IPS DF 19.7 (cell line): ENCODE data around the gene PPIF.

Experiments
- DNase-seq: peaks from one replicate; pipeline ENCODE4 v3.0.0-alpha.2; 2013; ENCODE audit warnings: low read depth, low spot score

Gene PPIF

GRCh38 chr10:79386637-79387465 is 39.6 kb downstream of the PPIF start:
- no peak for DNase-seq

GRCh38 chr10:79387466-79387973 is 40.3 kb downstream of the PPIF start:
- no peak for DNase-seq

- DNase-seq, result no peak
Observed at GRCh38 chr10:79387974-79388850, 40.9 kb downstream of the PPIF start.

GRCh38 chr10:79390057-79390456 is 42.8 kb downstream of the PPIF start:
- no peak for DNase-seq

- no peak for DNase-seq
Observed at GRCh38 chr10:79390551-79391229, 43.4 kb downstream of the PPIF start.

- DNase-seq, result no peak
Observed at GRCh38 chr10:79391231-79392019, 44.2 kb downstream of the PPIF start.

GRCh38 chr10:79392020-79392398 is 44.7 kb downstream of the PPIF start:
- no peak for DNase-seq

GRCh38 chr10:79392506-79393176 is 45.4 kb downstream of the PPIF start:
- DNase-seq, result no peak

GRCh38 chr10:79393221-79393923 is 46.1 kb downstream of the PPIF start:
- no peak for DNase-seq

GRCh38 chr10:79393924-79394610 is 46.8 kb downstream of the PPIF start:
- DNase-seq, result no peak

GRCh38 chr10:79394664-79395063 is 47.4 kb downstream of the PPIF start:
- no peak for DNase-seq

- DNase-seq, result no peak
Observed at GRCh38 chr10:79396520-79396919, 49.3 kb downstream of the PPIF start.

- no peak for DNase-seq
Observed at GRCh38 chr10:79397051-79397450, 49.8 kb downstream of the PPIF start.

GRCh38 chr10:79397575-79398303 is 50.5 kb downstream of the PPIF start:
- DNase-seq, result no peak

- DNase-seq, result no peak
Observed at GRCh38 chr10:79398642-79399041, 51.4 kb downstream of the PPIF start.

- DNase-seq, result no peak
Observed at GRCh38 chr10:79399223-79399831, 52.1 kb downstream of the PPIF start.

- DNase-seq, result no peak
Observed at GRCh38 chr10:79400146-79401004, 53.1 kb downstream of the PPIF start.
